Astrocyte (in vitro differentiated cells and primary cell): ENCODE data around the gene CARD9. TPM values are rescaled to one million over a fixed set of nuclear protein-coding genes. Genes with fewer than 3 reads are reported as not detected.
A peak's percentile ranks its signal among the peaks of the same experiment; 100 is the strongest.

Experiments
- DNase-seq: peaks from one replicate; pipeline ENCODE4 v3.0.0-alpha.2; 2010; ENCODE audit warnings: low read depth
- FAIRE-seq: peaks from 2 replicates; lab custom pipeline; 2011; peaks lifted over from hg19 to GRCh38; lab: Jason Lieb, UNC
- H2AFZ ChIP-seq: 2 replicates; pipeline ENCODE4 v1.6.0; 2012; ENCODE audit warnings: low read depth, low read length, inconsistent platforms
- H3K27ac ChIP-seq: 2 replicates; pipeline ENCODE4 v1.5.1; 2011; ENCODE audit warnings: low read depth, low read length, inconsistent platforms
- H3K27me3 ChIP-seq: 2 replicates; pipeline ENCODE4 v1.6.0; 2011; ENCODE audit warnings: low read length, inconsistent platforms; ENCODE audit not compliant: insufficient read depth
- H3K36me3 ChIP-seq: 2 replicates; pipeline ENCODE4 v1.5.1; 2011; ENCODE audit warnings: low read length, inconsistent platforms; ENCODE audit not compliant: insufficient read depth
- H3K4me1 ChIP-seq: 2 replicates; pipeline ENCODE4 v1.5.1; 2011; ENCODE audit warnings: low read length, inconsistent platforms; ENCODE audit not compliant: insufficient read depth
- H3K4me2 ChIP-seq: 2 replicates; pipeline ENCODE4 v1.6.0; 2012; ENCODE audit warnings: low read length, inconsistent platforms
- H3K4me3 ChIP-seq: 2 replicates; pipeline ENCODE4 v1.5.1; 2011; ENCODE audit warnings: low read depth, mild to moderate bottlenecking, low read length, inconsistent platforms; ENCODE audit not compliant: insufficient read depth
- H3K79me2 ChIP-seq: 2 replicates; pipeline ENCODE4 v1.6.0; 2012; ENCODE audit warnings: mild to moderate bottlenecking, low read length, inconsistent platforms; ENCODE audit not compliant: insufficient read depth
- H3K9ac ChIP-seq: 2 replicates; pipeline ENCODE4 v1.6.0; 2012; ENCODE audit warnings: mild to moderate bottlenecking, low read length, inconsistent platforms
- H3K9me3 ChIP-seq: 2 replicates; pipeline ENCODE4 v1.5.1; 2012; ENCODE audit warnings: low read depth, mild to moderate bottlenecking, low read length, inconsistent platforms; ENCODE audit not compliant: insufficient read depth
- H4K20me1 ChIP-seq: 2 replicates; pipeline ENCODE4 v1.6.0; 2012; ENCODE audit warnings: low read length, inconsistent platforms; ENCODE audit not compliant: insufficient read depth
- H3K27ac Mint-ChIP-seq: one replicate; pipeline ENCODE4 v1.8.0; 2021; ENCODE audit warnings: mild to moderate bottlenecking, mixed read lengths; ENCODE audit not compliant: unreplicated experiment
- H3K27me3 Mint-ChIP-seq: one replicate; pipeline ENCODE4 v1.8.0; 2021; ENCODE audit warnings: low read depth, mixed read lengths; ENCODE audit not compliant: unreplicated experiment
- H3K36me3 Mint-ChIP-seq: one replicate; pipeline ENCODE4 v1.8.0; 2021; ENCODE audit warnings: low read depth, mixed read lengths; ENCODE audit not compliant: unreplicated experiment
- H3K4me1 Mint-ChIP-seq: one replicate; pipeline ENCODE4 v1.8.0; 2021; ENCODE audit warnings: low read depth, mixed read lengths; ENCODE audit not compliant: unreplicated experiment
- H3K4me3 Mint-ChIP-seq: one replicate; pipeline ENCODE4 v1.8.0; 2021; ENCODE audit warnings: mild to moderate bottlenecking, moderate library complexity, mixed read lengths; ENCODE audit not compliant: unreplicated experiment
- H3K9me3 Mint-ChIP-seq: one replicate; pipeline ENCODE4 v1.8.0; 2021; ENCODE audit warnings: mild to moderate bottlenecking, mixed read lengths; ENCODE audit not compliant: unreplicated experiment
- CTCF ChIP-seq: IDR thresholded peaks from 2 replicates; pipeline ENCODE4 v1.5.1; 2011; ENCODE audit warnings: low read depth, mild to moderate bottlenecking, inconsistent platforms, low read length, moderate library complexity; ENCODE audit not compliant: insufficient read depth
- EZH2 ChIP-seq: IDR thresholded peaks from 2 replicates; pipeline ENCODE4 v1.6.1; 2012; ENCODE audit warnings: mild to moderate bottlenecking, low read length, inconsistent platforms; ENCODE audit not compliant: insufficient read depth
- total RNA-seq: library from RNA; stranded (reverse); gene quantifications from 2 replicates; pipeline ENCODE4 v1.2.1, GENCODE V29; 2021

CARD9 gene
- total RNA-seq, 1 donor from 2014 or later: 4.2 TPM

- Histone ChIP-seq H2AFZ (no peak overlapping the region), H3K27me3 (no peaks in the 10 kb centered on the region), H3K4me1 (peaks cover 10% of the 10 kb centered on the region), H3K9me3 (no peaks in the 10 kb centered on the region), H3K9ac (no peak overlapping the region), H3K27ac (no peak overlapping the region), H3K36me3 (no peaks in the 10 kb centered on the region), H3K79me2 (no peaks in the 10 kb centered on the region), H3K4me2 (no peak overlapping the region), H4K20me1 (no peaks in the 10 kb centered on the region), H3K4me3 (no peak overlapping the region)
- TF ChIP-seq EZH2 (no peak), CTCF (no peak)
- Mint-ChIP-seq H3K27me3 (no peaks in the 10 kb centered on the region), H3K4me3 (no peak overlapping the region), H3K9me3 (no peaks in the 10 kb centered on the region), H3K27ac (no peak overlapping the region), H3K4me1 (peaks cover 6% of the 10 kb centered on the region), H3K36me3 (peaks cover 4% of the 10 kb centered on the region)
- no peak for DNase-seq
- no peak for FAIRE-seq
Measured at GRCh38 chr9:136374183-136374575, 710 bp upstream of the CARD9 start.

- Mint-ChIP-seq H3K36me3 (peaks cover 4% of the 10 kb centered on the region), H3K9me3 (no peaks in the 10 kb centered on the region), H3K27me3 (no peaks in the 10 kb centered on the region), H3K4me3 (no peak overlapping the region), H3K4me1 (peaks cover 6% of the 10 kb centered on the region), H3K27ac (peak overlapping the region; percentile 62)
- H3K4me1 ChIP-seq: peaks cover 10% of the 10 kb centered on the region
- H2AFZ ChIP-seq: peak overlapping the region; percentile 13
- no peaks in the 10 kb centered on the region for H3K79me2 ChIP-seq
- no peaks in the 10 kb centered on the region for H3K27me3 ChIP-seq
- no peak overlapping the region for H3K4me3 ChIP-seq
- H3K9me3 ChIP-seq: no peaks in the 10 kb centered on the region
- no peak overlapping the region for H3K27ac ChIP-seq
- FAIRE-seq: no peak
- H3K9ac ChIP-seq: peak overlapping the region; percentile 3
- TF ChIP-seq CTCF (no peak), EZH2 (no peak)
- H3K36me3 ChIP-seq: no peaks in the 10 kb centered on the region
- H4K20me1 ChIP-seq: no peaks in the 10 kb centered on the region
- peak; percentile 54 for DNase-seq
- peak overlapping the region; percentile 5 for H3K4me2 ChIP-seq
Measured at GRCh38 chr9:136372561-136373299, 739 bp downstream of the CARD9 start.

- Mint-ChIP-seq H3K27ac (no peak overlapping the region), H3K36me3 (peaks cover 4% of the 10 kb centered on the region), H3K27me3 (no peaks in the 10 kb centered on the region), H3K9me3 (no peaks in the 10 kb centered on the region), H3K4me1 (peaks cover 6% of the 10 kb centered on the region), H3K4me3 (no peak overlapping the region)
- Histone ChIP-seq H3K9ac (no peak overlapping the region), H3K36me3 (no peaks in the 10 kb centered on the region), H2AFZ (no peak overlapping the region), H3K27me3 (no peaks in the 10 kb centered on the region), H3K27ac (no peak overlapping the region), H3K79me2 (no peaks in the 10 kb centered on the region), H3K4me2 (peak overlapping the region; percentile 5), H3K4me1 (peaks cover 10% of the 10 kb centered on the region), H3K9me3 (no peaks in the 10 kb centered on the region), H4K20me1 (no peaks in the 10 kb centered on the region), H3K4me3 (no peak overlapping the region)
- no peak for TF ChIP-seq CTCF
- no peak for TF ChIP-seq EZH2
- no peak for FAIRE-seq
- DNase-seq: no peak
Measured at GRCh38 chr9:136372006-136372405, 1.5 kb downstream of the CARD9 start.
